GM12878 (cell line): Measurements from ENCODE around the gene TNFAIP8L1. TPM values are rescaled to one million over a fixed set of nuclear protein-coding genes. Genes with fewer than 3 reads are reported as not detected.

Experiments
- ATAC-seq: fragments of 200-7000 bp; cut with Tn5 transposase; 3 replicates; pipeline ENCODE4 v1.9.1; 2020; ENCODE audit warnings: mild to moderate bottlenecking, moderate library complexity
- BruUV-seq: library from RNA; stranded (reverse); fragments of 400-500 nt; replicated peaks from 2 replicates; lab custom pipeline; 2021; lab: Mats Ljungman, UMichigan
- CTCF ChIA-PET: fragments of 300-600 bp; sonication (Branson Sonifier 250); formaldehyde crosslinking; extraction: SDS; loops from one replicate; lab custom pipeline; 2021; ENCODE audit warnings: inconsistent platforms; lab: Yijun Ruan, JAX
- POLR2A ChIA-PET: fragments of 350-600 bp; formaldehyde crosslinking; extraction: SDS; loops from one replicate; lab custom pipeline; 2021; ENCODE audit warnings: inconsistent platforms; lab: Charles Lee
- RAD21 ChIA-PET: fragments of 300-600 bp; sonication (Branson Sonifier 250); formaldehyde crosslinking; loops from one replicate; lab custom pipeline; 2023; ENCODE audit warnings: antibody characterized with exemption; ENCODE audit not compliant: unreplicated experiment; lab: Charles Lee
- SMC1A ChIA-PET: fragments of 300-600 bp; sonication (Branson Sonifier 250); formaldehyde crosslinking; loops from one replicate; lab custom pipeline; 2023; ENCODE audit not compliant: unreplicated experiment, uncharacterized antibody; lab: Charles Lee
- DNase-seq: peaks from one replicate; pipeline ENCODE4 v3.0.0-alpha.2; 2011; ENCODE audit warnings: low read depth, low spot score
- FAIRE-seq: peaks from 3 replicates; lab custom pipeline; 2011; peaks lifted over from hg19 to GRCh38; lab: Jason Lieb, UNC
- H2AFZ ChIP-seq: 2 replicates; pipeline ENCODE4 v1.6.0; 2011; ENCODE audit warnings: low read depth, low read length, control low read depth; ENCODE audit not compliant: control insufficient read depth
- H3K27ac ChIP-seq: 2 replicates; pipeline ENCODE4 v1.5.1; 2011; ENCODE audit warnings: control low read depth; ENCODE audit not compliant: control insufficient read depth, insufficient read depth
- H3K27me3 ChIP-seq, 2 experiments: replicated peaks in 1 of 2; 2 replicates each; pipeline versions ENCODE4 v1.6.0 to v1.6.1; 2011; ENCODE audit warnings: low read length in 1 of 2; ENCODE audit not compliant: control insufficient read depth in 2 of 2, insufficient read depth in 2 of 2
- H3K36me3 ChIP-seq, 2 experiments: 2 replicates each; pipeline ENCODE4 v1.5.1; 2011; ENCODE audit warnings: low read length in 1 of 2; ENCODE audit not compliant: control insufficient read depth in 2 of 2, insufficient read depth in 2 of 2
- H3K4me1 ChIP-seq: 2 replicates; pipeline ENCODE4 v1.6.1; 2011; ENCODE audit warnings: mild to moderate bottlenecking, low read length, moderate library complexity, mixed read lengths; ENCODE audit not compliant: control insufficient read depth, insufficient read depth
- H3K4me2 ChIP-seq: 2 replicates; pipeline ENCODE4 v1.6.0; 2011; ENCODE audit warnings: control low read depth; ENCODE audit not compliant: control insufficient read depth, insufficient read depth
- H3K4me3 ChIP-seq: fragments of 200-600 bp; sonication (generic); 2 replicates; pipeline ENCODE4 v1.5.1; 2016
- H3K79me2 ChIP-seq: 2 replicates; pipeline ENCODE4 v1.6.0; 2011; ENCODE audit warnings: low read length; ENCODE audit not compliant: control insufficient read depth, insufficient read depth
- H3K9ac ChIP-seq: 2 replicates; pipeline ENCODE4 v1.8.0; 2011; ENCODE audit warnings: low read length, control low read depth, mixed read lengths; ENCODE audit not compliant: control insufficient read depth, insufficient read depth
- H3K9me3 ChIP-seq: replicated peaks from 3 replicates; pipeline ENCODE4 v1.5.1; 2011; ENCODE audit warnings: mild to moderate bottlenecking, low read length; ENCODE audit not compliant: control insufficient read depth, insufficient read depth
- H4K20me1 ChIP-seq: 2 replicates; pipeline ENCODE4 v1.6.0; 2011; ENCODE audit not compliant: control insufficient read depth, insufficient read depth
- EED ChIP-seq: sonication (generic); IDR thresholded peaks from 2 replicates; pipeline ENCODE4 v1.6.1; 2016; ENCODE audit warnings: antibody characterized with exemption, low read depth
- KLF5 ChIP-seq: fragments of 450-650 bp; IDR thresholded peaks from 2 replicates; pipeline ENCODE4 v1.6.1; 2014; ENCODE audit warnings: mild to moderate bottlenecking; ENCODE audit not compliant: partially characterized antibody
- PML ChIP-seq: IDR thresholded peaks from 2 replicates; pipeline ENCODE4 v1.6.1; 2012; ENCODE audit warnings: low read length, inconsistent platforms
- POLR2AphosphoS2 ChIP-seq: IDR thresholded peaks from 2 replicates; pipeline ENCODE4 v1.6.1; 2011; ENCODE audit warnings: low read depth, mild to moderate bottlenecking, low read length, improper control_type of control experiment, moderate library complexity
- SMAD1 ChIP-seq: fragments of 450-650 bp; IDR thresholded peaks from 2 replicates; pipeline ENCODE4 v1.6.1; 2018; ENCODE audit warnings: mild to moderate bottlenecking, low read depth; ENCODE audit not compliant: partially characterized antibody
- STAT3 ChIP-seq: IDR thresholded peaks from 2 replicates; pipeline ENCODE4 v1.6.1; 2011; ENCODE audit warnings: low read depth, low read length, improper control_type of control experiment
- WRNIP1 ChIP-seq: IDR thresholded peaks from 2 replicates; pipeline ENCODE4 v1.6.1; 2011; ENCODE audit warnings: low read depth, low read length, improper control_type of control experiment, borderline replicate concordance
- ZBED1 ChIP-seq: IDR thresholded peaks from 2 replicates; pipeline ENCODE4 v1.6.1; 2016; ENCODE audit warnings: borderline replicate concordance
- ZBTB4 ChIP-seq: fragments of 450-650 bp; formaldehyde crosslinking; IDR thresholded peaks from 2 replicates; pipeline ENCODE4 v1.4.0; 2022; ENCODE audit warnings: mild to moderate bottlenecking, moderate library complexity
- ZNF207 ChIP-seq: fragments of 450-650 bp; IDR thresholded peaks from 2 replicates; pipeline ENCODE4 v1.6.1; 2014; ENCODE audit warnings: antibody characterized with exemption, mild to moderate bottlenecking, borderline replicate concordance
- WGBS: methylation state at CpG from one replicate; pipeline ENCODE4 v1.1.6; 2016; ENCODE audit warnings: low lambda C conversion rate; ENCODE audit not compliant: insufficient replicate concordance, insufficient coverage; ENCODE audit errors: missing lambda C conversion rate; 5-methylcytosine and 5-hydroxymethylcytosine counted together
- in situ Hi-C: fragments of 300-500 bp; cut with MboI; formaldehyde crosslinking; loops from 9 replicates; pipeline ENCODE4 v1.14.3; 2018; ENCODE audit warnings: mixed read lengths
- intact Hi-C: fragments of 100-400 bp; cut with micrococcal nuclease; formaldehyde crosslinking; loops from one replicate; pipeline ENCODE4 v1.14.2; 2022; ENCODE audit not compliant: unreplicated experiment
- polyA plus RNA-seq, 11 experiments: library from polyadenylated mRNA; depleted of rRNA in 4 of 11; unstranded in 6 of 11; stranded (reverse) in 5 of 11; fragments of >200 nt; fragmentation: Nextera tagmentation in 4 of 11; fragmentation: Illumina TruSeq in 1 of 11; extraction: Ambion mirVana in 4 of 11; extraction: Trizol in 1 of 11; gene quantifications; 1 replicate in 1 of 11; 2 replicates in 10 of 11; pipeline versions ENCODE4 v1.2.1 to v1.2.3, GENCODE V29; 2011 to 2016; ENCODE audit warnings: inconsistent platforms in 2 of 11, missing spikeins in 2 of 11, low read depth in 1 of 11
- total RNA-seq, 4 experiments: library from RNA; depleted of rRNA in 3 of 4; stranded (reverse); fragments of >200 nt in 3 of 4; fragmentation: Illumina TruSeq in 1 of 4; extraction: Trizol in 1 of 4; gene quantifications; 2 replicates each; pipeline versions ENCODE4 v1.2.1 to v1.2.3, GENCODE V29; 2013 to 2021
- TF ChIP-seq, protein P1 (sequence below): fragments of 450-650 bp; IDR thresholded peaks from 2 replicates; pipeline ENCODE4 v1.6.1; 2016; ENCODE audit warnings: mild to moderate bottlenecking, moderate library complexity, borderline replicate concordance
- TF ChIP-seq, protein P2 (sequence below): IDR thresholded peaks from 2 replicates; pipeline ENCODE4 v1.6.1; 2011; ENCODE audit warnings: low read depth, low read length, improper control_type of control experiment, borderline replicate concordance

Gene TNFAIP8L1
- total and polyA plus RNA-seq, 10 of the 15 experiments (the other 5 are each of a cell fraction or from before 2014, with no cell fraction given) = 0.93 to 12.7 (median 8.6) TPM

DNA sequence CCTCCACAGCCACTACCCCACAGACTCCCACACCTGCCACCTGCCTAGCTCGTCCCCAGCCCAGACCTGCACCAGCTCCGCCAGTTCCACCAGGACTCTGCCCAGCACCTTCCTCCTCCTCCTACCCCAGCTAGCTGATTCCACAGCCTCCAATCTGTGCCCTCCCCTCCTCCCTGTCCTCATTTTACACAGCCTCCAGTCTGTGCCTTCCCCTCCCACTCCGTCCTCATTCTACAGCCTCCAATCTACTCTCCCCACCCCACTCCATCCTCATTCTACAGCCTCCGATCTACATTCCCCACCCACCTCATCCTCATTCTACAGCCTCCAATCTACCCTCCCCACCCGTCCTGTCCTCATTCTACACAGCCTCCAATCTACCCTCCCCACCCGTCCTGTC is 23.5 kb downstream of the TNFAIP8L1 start:
- BruUV-seq = no TSS peak
- RAD21 ChIA-PET = no interaction called here
- no peak overlapping the region for H3K9ac ChIP-seq
- intact Hi-C loops = no loop called here
- no peaks in the 10 kb centered on the region for H3K27me3 ChIP-seq
- H3K36me3 ChIP-seq = peaks cover 19 to 27% of the 10 kb centered on the region in 2 experiments; a peak in 3 of 4 replicates
- DNase-seq = no peak
- CTCF ChIA-PET = no interaction called here
- in situ Hi-C loops = no loop called here
- no peak overlapping the region for H3K27ac ChIP-seq
- TF ChIP-seq ZBTB4 (no peak), PML (no peak), SMAD1 (no peak), ZNF207 (no peak), WRNIP1 (no peak), STAT3 (no peak), EED (no peak), ZBED1 (no peak), POLR2AphosphoS2 (no peak), KLF5 (no peak)
- TF ChIP-seq, protein P1, sequence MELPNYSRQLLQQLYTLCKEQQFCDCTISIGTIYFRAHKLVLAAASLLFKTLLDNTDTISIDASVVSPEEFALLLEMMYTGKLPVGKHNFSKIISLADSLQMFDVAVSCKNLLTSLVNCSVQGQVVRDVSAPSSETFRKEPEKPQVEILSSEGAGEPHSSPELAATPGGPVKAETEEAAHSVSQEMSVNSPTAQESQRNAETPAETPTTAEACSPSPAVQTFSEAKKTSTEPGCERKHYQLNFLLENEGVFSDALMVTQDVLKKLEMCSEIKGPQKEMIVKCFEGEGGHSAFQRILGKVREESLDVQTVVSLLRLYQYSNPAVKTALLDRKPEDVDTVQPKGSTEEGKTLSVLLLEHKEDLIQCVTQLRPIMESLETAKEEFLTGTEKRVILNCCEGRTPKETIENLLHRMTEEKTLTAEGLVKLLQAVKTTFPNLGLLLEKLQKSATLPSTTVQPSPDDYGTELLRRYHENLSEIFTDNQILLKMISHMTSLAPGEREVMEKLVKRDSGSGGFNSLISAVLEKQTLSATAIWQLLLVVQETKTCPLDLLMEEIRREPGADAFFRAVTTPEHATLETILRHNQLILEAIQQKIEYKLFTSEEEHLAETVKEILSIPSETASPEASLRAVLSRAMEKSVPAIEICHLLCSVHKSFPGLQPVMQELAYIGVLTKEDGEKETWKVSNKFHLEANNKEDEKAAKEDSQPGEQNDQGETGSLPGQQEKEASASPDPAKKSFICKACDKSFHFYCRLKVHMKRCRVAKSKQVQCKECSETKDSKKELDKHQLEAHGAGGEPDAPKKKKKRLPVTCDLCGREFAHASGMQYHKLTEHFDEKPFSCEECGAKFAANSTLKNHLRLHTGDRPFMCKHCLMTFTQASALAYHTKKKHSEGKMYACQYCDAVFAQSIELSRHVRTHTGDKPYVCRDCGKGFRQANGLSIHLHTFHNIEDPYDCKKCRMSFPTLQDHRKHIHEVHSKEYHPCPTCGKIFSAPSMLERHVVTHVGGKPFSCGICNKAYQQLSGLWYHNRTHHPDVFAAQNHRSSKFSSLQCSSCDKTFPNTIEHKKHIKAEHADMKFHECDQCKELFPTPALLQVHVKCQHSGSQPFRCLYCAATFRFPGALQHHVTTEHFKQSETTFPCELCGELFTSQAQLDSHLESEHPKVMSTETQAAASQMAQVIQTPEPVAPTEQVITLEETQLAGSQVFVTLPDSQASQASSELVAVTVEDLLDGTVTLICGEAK = no peak
- TF ChIP-seq, protein P2, sequence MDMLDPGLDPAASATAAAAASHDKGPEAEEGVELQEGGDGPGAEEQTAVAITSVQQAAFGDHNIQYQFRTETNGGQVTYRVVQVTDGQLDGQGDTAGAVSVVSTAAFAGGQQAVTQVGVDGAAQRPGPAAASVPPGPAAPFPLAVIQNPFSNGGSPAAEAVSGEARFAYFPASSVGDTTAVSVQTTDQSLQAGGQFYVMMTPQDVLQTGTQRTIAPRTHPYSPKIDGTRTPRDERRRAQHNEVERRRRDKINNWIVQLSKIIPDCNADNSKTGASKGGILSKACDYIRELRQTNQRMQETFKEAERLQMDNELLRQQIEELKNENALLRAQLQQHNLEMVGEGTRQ = no peak
- ATAC-seq = no peak
- H3K4me2 ChIP-seq = no peak overlapping the region
- WGBS = 73% methylated on average over 6 of the region's 6 CpGs
- no peaks in the 10 kb centered on the region for H4K20me1 ChIP-seq
- POLR2A ChIA-PET = interaction anchor here (0.6 kb wide), 1 partner anchor 91 kb away, joined by 5 read pairs; no protein-coding TSS in a partner anchor
- FAIRE-seq = no peak
- SMC1A ChIA-PET = no interaction called here
- no peaks in the 10 kb centered on the region for H3K4me1 ChIP-seq
- no peak overlapping the region for H3K4me3 ChIP-seq
- no peak overlapping the region for H2AFZ ChIP-seq
- no peaks in the 10 kb centered on the region for H3K9me3 ChIP-seq
- no peaks in the 10 kb centered on the region; the same call in 1 of the 2 replicates for H3K79me2 ChIP-seq
